LHCN-M2 (cell line): ENCODE results near the gene KCNMB3. TPM values are rescaled to one million over a fixed set of nuclear protein-coding genes. Genes with fewer than 3 reads are reported as not detected.
"Not testable (repeated sequence)": the region's sequence is repeated elsewhere in the genome, so short reads cannot be mapped to it uniquely, and the experiment has no call there.

Source experiments
- DNase-seq: peaks from one replicate; pipeline ENCODE4 v3.0.0-alpha.2; 2012; ENCODE audit warnings: low read depth
- total RNA-seq: library from RNA; depleted of rRNA; stranded (reverse); fragments of >200 nt; gene quantifications from 2 replicates; pipeline ENCODE4 v1.2.3, GENCODE V29; 2014

Gene KCNMB3
- total RNA-seq, 1 experiment from 2014 or later, result 0.63 TPM

GRCh38 chr3:179264449-179264848, 13.5 kb upstream of the KCNMB3 start:
- DNase-seq, result no peak

DNA sequence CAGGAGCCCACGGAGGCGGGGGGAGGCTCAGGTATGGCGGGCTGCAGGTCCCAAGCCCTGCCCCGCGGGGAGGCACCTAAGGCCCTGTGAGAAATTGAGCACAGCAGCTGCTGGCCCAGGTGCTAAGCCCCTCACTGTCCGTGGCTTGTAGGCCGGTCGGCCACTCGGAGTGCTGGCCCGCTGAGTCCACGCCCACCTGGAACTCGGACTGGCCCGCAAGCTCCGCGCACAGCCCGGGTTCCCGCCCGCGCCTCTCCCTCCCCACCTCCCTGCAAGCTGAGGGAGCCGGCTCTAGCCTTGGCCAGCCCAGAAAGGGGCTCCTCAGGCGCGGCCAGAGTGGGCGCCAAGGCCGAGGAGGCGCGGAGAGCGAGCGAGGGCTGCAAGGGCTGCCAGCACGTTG, 12.2 kb upstream of the KCNMB3 start:
- DNase-seq, result no peak

DNA sequence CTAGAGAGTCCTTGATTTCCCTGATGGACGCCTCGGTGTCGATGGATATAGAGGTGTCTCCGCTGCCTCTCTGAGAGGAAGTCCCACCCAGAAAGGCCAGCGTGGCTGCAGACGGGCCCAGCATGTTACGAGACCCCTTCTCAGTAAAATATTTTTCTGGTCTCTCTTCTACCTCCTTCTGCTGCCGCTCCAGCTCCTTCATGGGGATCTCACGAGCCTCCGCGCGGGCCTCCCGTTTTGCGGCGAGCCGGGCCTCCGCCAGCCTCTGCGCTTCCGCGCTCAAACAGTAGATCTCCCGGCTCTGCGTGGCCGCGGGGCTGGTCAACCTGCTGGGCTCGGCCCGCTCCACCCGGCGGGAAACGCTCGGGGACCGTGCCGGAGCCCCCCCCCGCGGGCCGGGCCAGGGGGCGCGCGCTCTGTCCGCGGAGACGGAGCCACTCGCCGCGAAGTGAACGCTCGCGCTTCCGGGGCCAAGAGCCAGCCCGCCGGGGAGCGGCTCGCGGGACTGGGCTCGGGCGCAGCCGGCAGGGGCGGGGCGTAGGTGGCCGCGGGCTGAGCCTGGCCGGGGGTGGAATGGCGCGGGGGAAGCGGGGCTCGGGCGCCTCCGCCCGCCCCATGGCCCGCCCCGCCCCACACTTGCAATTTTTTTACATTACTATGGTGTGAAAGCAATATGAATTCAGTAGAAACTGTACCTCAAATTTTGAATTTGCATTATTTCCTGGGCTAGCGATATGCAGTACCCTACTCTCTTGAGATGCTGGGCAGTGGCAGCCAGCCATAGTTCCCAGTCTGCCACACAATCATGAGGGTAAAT, 10.2 kb upstream of the KCNMB3 start:
- DNase-seq, result peak; percentile 64

GRCh38 chr3:179259959-179260756, 9.2 kb upstream of the KCNMB3 start:
- DNase-seq, result not testable (repeated sequence)

DNA sequence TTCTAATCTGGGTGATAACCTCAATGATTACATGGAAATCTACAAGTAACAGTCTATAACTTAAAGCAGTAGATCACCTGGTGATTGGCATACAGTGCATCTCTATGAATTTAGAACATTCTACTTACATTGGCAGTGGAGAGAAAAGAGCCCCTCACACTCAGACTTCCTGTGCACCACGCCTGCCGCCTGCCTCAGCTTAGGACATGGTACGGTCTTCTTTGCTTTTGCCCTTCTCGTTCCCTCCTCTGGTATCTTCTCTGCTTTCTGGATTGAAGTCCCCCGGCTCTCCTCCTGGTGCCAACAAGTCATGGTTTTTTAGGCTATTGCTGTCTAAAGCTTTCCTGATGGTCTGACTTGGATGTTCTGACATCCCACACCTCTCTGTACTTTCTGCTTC, 7.9 kb upstream of the KCNMB3 start:
- DNase-seq, result no peak

DNA sequence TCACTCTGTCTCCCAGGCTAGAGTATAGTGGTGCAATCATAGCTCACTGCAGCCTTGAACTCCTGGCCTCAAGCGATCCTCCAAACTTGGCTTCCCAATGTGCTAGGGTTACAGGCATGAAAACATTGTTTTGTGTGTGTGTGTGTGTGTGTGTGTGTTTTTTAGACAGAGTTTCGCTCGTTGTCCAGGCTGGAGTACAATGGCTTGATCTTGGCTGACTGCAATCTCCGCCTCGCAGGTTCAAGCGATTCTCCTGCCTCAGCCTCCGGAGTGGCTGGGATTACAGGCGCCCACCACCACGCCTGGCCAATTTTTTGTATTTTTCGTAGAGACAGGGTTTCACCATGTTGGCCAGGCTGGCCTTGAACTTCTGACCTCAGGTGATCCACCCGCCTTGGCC, 6.8 kb upstream of the KCNMB3 start:
- DNase-seq, result not testable (repeated sequence)

DNA sequence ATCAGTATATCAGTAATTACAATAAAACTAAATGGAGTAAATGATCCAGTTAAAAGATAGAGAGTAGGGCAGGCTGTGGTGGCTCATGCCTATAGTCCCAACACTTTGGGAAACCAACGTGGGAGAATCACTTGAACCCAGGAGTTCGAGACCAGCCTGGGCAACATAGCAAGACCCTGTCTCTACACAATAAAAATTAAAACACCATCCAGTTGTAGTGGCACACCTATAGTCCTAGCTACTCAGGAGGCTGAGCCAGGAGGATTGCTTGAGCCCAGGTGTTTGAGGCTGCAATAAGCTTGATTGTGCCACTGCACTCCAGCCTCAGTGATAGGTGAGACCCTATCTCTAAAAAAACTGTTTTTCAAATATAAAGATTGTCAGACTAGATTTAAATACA, 5.9 kb upstream of the KCNMB3 start:
- no peak for DNase-seq

DNA sequence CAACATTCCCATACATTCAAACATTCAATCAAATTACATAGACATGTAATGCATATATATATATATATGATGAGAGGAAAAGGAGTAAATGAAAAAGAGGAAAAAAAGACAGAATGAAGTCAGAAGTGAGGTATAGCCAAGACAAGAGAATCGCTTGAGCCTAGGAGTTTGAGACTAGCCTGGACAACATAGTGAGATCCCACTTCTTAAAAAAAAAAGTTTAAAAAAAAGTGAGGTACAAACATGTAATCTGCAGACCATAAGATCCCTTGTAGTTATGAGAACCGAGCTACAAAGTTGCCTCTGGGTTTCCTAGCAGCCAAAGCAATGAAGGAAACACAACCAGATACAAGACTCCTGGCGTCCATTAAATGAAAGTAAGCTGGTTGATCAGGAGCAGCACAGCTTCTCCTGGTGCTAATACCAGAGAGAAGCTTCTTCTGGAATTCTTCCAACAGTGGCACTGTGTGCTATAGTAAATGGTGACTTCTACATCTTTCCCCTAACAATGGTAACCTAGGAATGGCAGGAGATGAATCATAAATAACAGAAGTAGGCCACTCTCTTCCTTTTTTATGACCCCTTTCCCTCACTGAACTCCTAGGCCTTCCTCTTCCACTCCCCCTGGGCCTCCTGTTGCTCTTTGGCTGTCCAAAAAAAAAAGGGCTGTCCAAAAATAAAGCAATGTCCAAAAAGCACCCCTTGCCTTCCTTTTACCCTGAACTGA, 3.5 kb downstream of the KCNMB3 start:
- peak; percentile 4 for DNase-seq

GRCh38 chr3:179244878-179245277, 6.0 kb downstream of the KCNMB3 start:
- no peak for DNase-seq

DNA sequence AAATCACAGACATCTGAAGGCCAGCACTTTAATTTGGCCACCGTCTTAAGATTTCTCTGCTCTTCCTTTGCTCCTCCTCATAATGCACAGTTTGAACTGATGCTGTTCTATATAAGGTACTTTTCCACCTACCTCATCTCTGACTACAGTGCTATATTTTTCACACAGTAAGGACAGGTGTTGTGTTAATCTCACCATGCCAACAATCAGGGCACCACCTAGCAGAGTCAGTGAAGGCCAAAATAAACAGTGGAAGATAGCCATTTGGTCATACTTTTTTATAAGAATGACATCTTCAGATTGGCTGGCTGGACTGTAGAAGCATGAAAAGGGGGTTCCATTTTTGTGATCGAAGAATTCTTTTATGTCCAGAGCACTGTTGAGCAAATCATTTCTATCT, 8.1 kb downstream of the KCNMB3 start:
- not testable (repeated sequence) for DNase-seq

GRCh38 chr3:179240299-179240698, 10.6 kb downstream of the KCNMB3 start:
- not testable (repeated sequence) for DNase-seq

GRCh38 chr3:179236669-179237301, 14.1 kb downstream of the KCNMB3 start:
- no peak for DNase-seq

- DNase-seq, result no peak
Measured at GRCh38 chr3:179234199-179234598, 16.7 kb downstream of the KCNMB3 start.

- DNase-seq, result no peak
Measured at GRCh38 chr3:179233043-179233442, 17.9 kb downstream of the KCNMB3 start.

DNA sequence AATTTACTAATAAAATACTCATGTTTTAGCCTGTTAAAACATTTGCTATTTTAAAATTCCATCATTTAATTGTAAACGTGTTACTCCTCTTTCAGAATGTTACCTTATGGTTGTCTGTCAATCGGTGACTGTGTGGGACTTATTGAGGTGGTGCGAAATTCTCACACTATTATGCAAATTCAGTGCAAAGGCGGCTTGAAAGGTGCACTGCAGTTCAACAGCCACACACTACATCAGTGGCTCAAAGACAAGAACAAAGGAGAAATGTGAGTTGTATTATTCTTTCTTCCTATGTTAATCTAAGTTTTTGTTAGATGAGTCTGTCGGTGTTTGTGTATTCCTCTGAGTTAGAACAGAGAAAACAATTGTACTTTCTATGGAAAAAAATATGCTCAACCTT, 21.7 kb downstream of the KCNMB3 start:
- no peak for DNase-seq

DNA sequence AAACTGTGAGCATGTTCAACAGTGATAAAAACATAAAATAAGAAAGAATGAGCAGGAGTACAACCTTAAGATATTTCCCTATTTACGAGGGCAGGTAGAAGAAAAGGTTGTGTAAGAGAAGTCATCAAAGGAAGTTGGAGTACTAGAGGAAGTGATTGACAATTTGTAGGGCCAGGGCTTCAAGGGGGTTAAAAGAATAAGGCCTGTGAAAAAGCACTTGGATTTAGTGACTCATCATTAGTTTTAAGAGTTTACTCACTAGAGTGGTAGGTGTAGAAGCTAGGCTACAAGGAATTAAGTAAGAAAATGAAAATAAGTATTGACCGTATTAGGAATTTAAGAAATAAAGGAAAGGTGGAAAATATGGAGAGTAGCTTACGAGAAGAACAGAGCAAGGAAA, 23.6 kb downstream of the KCNMB3 start:
- peak; percentile 34 for DNase-seq

DNA sequence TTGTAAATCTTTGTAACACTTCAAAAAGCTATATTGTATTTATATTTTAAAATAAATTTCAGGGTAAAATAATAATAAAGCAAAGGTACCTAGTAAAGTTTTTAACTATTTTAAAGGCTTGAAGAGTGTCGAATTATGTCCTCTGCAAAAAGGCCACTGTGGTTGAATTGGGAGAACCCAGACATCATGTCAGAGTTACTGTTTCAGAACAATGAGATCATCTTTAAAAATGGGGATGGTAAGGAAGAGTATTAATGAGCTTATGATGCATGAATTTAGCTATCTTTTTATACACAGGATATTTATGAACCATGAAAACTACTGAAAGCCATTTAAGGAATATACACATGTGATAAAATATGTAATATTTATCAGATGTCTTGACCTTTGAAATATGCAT, 26.3 kb downstream of the KCNMB3 start:
- DNase-seq, result no peak

- DNase-seq, result no peak
Measured at GRCh38 chr3:179223548-179223947, 27.4 kb downstream of the KCNMB3 start.

DNA sequence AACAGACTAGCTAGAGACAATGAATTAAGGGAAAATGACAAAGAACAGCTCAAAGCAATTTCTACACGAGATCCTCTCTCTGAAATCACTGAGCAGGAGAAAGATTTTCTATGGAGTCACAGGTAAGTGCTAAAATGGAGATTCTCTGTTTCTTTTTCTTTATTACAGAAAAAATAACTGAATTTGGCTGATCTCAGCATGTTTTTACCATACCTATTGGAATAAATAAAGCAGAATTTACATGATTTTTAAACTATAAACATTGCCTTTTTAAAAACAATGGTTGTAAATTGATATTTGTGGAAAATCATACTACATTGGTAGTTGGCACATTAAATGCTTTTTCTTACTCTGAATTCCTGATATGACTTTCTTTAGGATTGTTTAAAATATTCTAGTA, 32.7 kb downstream of the KCNMB3 start:
- DNase-seq, result not testable (repeated sequence)

GRCh38 chr3:179215550-179215949, 35.4 kb downstream of the KCNMB3 start:
- peak; percentile 12 for DNase-seq

GRCh38 chr3:179200790-179201189, 50.1 kb downstream of the KCNMB3 start:
- DNase-seq, result no peak

GRCh38 chr3:179196700-179197099, 54.2 kb downstream of the KCNMB3 start:
- no peak for DNase-seq
